ENCODE measurements around the gene ALG9.

DNA sequence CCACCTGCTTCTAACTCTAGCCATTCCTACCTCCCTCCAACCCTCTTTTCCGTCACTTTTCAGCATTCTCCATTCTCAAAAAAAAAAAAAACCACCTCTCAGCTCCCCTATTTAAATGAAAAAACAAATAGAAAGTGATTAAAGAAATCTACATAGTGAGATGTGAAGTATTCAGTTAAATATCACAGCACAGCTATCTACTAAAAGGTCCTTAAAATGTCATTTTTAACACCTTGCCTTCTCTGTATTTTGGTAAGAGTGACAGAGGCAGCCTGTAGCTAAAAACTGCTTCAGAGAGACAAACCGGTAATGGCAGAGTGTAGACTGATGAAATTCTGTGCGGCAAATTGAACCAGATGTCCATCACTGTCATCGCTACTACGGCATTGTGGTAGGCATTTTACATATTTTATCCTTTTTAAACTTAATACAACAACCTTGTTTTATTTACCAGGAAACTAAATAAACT lies 346 bp upstream of the ALG9 start:
- TF ChIP-seq, protein P1, sequence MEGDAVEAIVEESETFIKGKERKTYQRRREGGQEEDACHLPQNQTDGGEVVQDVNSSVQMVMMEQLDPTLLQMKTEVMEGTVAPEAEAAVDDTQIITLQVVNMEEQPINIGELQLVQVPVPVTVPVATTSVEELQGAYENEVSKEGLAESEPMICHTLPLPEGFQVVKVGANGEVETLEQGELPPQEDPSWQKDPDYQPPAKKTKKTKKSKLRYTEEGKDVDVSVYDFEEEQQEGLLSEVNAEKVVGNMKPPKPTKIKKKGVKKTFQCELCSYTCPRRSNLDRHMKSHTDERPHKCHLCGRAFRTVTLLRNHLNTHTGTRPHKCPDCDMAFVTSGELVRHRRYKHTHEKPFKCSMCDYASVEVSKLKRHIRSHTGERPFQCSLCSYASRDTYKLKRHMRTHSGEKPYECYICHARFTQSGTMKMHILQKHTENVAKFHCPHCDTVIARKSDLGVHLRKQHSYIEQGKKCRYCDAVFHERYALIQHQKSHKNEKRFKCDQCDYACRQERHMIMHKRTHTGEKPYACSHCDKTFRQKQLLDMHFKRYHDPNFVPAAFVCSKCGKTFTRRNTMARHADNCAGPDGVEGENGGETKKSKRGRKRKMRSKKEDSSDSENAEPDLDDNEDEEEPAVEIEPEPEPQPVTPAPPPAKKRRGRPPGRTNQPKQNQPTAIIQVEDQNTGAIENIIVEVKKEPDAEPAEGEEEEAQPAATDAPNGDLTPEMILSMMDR (IDR thresholded peaks at IDR 0.05) = no peak
- TF ChIP-seq POLR2A (IDR thresholded peaks at IDR 0.05; ENCODE audit: low read depth) (no peak), POLR2AphosphoS5 (IDR thresholded peaks at IDR 0.05) (no peak), EP300 (IDR thresholded peaks at IDR 0.05) (no peak)

Measured in esophagus muscularis mucosa (tissue), 4 donors.